HG03175 (cell line): ENCODE data around the gene HRK.

Experiments
- ATAC-seq: cut with Tn5 transposase; IDR thresholded peaks from one replicate; pipeline ENCODE4 v1.9.1; 2021; ENCODE audit warnings: mild to moderate bottlenecking, moderate library complexity; ENCODE audit not compliant: unreplicated experiment

Gene HRK

GRCh38 chr12:116870306-116870705 lies 10.9 kb downstream of the HRK start:
- ATAC-seq: no peak

DNA sequence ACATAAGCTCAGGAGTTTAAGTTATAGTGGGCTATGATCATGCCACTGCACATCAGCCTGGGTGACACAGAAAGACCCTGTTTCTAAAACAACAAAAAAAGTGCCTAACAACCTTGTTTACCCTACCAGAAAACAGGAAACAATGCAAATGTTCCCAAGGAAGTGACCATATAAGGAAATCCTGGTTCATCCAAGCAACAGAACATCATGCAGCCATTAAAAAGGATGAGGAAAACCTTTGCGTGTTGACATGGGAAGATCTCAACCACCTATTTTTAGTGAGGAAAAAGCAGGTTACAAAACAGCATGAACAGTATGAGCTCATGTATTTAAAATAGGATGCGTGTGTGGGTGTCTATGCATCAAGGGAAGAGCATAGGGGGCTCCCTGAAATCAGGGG lies 13.7 kb downstream of the HRK start:
- ATAC-seq: no peak

DNA sequence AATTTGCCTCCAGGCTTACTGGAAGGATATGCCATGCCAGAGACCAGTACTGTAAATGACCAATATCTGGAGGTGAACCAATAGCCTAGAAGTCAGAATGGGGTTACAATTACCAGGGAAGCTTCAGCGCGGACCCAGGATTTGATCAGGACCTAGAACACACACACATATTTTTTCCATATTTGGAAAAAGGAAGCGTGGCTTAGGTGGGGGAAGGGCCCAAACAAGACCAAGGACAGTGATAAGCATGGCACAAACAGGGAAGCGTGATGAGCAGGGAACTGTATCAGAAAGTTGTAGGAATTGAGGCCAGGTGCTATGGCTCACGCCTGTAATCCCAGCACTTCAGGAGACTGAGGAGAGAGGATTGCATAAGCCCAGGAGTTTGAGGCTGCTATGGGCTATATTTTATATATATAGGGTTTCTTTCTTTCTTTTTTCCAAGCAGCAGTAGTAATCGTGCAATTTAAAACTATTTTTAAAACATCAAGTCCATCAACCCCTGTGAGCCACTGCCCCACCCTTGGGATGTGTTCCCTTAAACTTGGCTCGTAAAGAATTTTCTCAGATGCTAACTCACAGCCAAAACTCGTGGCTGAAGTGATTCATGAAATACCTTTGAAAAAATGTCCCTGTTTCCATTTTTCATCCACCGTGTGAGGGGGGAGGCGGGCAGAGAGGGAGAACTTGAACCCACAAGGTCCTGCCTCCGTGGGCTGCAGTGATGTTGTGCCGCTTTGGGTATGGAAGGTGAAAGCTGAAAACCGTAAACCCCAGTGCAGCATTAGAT lies 16.7 kb downstream of the HRK start:
- no peak for ATAC-seq

GRCh38 chr12:116863275-116863767 lies 17.9 kb downstream of the HRK start:
- ATAC-seq: no peak

DNA sequence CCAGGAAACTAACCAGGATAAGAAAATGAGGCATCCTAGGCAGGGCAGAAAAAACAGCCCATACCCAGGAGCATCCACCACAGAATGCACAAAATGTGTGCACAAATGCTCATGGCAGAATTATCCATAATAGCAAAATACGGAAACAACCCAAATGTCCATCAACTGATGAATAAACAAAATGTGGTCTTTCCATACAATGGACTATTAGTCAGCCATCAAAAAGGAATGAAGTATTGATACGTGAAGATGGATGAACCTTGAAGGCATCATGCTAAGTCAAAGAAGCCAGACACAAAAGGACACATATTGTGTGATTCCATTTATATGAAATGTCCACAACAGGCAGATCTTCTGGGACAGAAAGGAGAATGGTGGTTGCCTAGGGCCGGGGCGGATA lies 19.1 kb downstream of the HRK start:
- ATAC-seq: no peak

GRCh38 chr12:116861320-116861719 lies 19.9 kb downstream of the HRK start:
- ATAC-seq: peak; percentile 84

DNA sequence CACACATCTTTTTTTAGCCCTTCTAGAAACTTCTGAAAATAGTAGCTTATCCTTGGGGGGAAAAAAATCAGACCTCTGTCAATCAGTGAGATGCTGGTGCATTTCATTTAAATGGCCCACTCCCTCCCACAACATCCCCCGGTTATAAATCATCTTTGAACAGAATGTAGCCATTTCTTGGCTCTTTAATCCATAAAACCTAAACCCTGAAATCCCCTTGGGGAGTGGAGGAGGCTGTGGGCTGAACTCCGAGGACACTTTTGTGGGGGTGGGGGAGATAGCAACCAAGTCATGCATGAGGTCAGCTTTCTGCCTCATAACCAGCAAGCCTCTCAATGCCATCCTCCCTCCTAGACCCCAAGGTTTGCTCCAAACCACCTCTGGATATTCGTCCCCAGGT lies 21.0 kb downstream of the HRK start:
- no peak for ATAC-seq

- ATAC-seq: no peak
These were observed 22.2 kb downstream of the HRK start for GRCh38 chr12:116859079-116859478.

GRCh38 chr12:116856729-116857128 lies 24.5 kb downstream of the HRK start:
- no peak for ATAC-seq

DNA sequence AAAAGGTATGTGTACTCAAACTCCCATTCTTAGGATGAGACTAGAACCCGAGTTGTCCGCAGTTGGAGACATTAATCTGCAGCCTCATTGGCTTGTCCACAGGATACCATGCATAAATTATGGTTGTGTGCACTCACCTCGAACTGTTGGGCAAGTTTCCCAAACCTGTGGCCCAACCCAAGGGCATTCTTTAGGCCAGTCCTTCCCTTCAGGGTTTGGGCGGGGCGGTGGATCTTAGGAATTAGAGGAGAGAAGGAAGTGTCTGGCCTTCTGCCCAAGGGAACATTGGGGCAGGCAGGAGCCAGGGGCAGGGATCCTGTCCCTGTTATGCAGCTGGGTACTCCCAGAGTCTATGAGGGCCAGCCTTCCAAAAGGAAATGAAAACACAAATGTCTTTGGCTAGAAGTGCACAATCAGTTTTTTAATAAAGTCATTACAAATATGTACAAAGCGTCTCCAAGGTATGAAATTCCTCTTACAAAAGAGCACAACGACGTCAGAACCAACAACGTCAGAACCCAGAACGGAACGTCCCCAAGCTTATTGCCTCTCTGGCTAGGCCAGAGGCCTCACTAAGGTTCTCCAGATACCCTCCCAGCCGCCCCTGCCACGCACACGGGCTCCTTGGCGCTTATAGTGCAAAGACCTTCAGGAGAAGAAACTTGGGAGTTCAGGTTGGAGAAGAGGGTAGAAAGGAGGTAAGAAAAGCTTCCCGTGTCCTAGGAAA lies 25.3 kb downstream of the HRK start:
- no peak for ATAC-seq

DNA sequence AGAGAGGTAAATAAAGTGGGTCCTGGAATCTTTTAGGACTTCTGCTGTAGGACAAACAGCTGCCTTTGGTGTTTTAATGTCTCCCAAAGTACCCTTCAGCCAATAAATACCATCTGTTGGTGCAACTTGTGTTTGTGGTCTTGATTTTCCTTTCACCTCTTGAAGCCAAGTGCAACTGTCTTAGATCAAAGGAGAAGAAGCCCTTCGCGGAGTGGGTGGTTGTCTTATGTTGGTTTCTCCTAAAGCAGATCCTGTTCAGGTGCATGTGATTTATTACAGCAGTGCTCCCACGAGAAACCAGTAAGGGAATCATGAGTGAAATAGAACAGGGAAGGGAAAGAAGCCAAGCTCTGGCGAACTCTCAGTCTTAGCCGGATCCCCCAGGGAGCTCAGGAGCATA lies 27.7 kb downstream of the HRK start:
- no peak for ATAC-seq

DNA sequence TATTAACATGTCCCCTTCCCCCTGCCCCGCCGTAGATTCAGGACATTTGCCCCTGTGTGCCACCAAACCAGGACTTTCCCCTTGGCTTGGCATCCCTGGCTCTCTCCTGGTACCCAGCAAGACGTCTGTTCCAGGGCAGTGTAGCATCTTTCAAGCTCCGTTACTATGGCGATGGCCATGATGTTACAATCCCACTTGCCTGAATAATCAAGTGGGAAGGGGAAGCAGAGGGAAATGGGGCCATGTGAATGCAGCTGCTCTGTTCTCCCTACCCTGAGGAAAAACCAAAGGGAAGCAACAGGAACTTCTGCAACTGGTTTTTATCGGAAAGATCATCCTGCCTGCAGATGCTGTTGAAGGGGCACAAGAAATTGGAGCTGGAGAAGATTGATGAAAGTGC lies 28.9 kb downstream of the HRK start:
- ATAC-seq: no peak

- ATAC-seq: no peak
These were observed 32.0 kb downstream of the HRK start for GRCh38 chr12:116849216-116849615.

GRCh38 chr12:116843085-116843484 lies 38.2 kb downstream of the HRK start:
- no peak for ATAC-seq

- no peak for ATAC-seq
These were observed 41.9 kb downstream of the HRK start for GRCh38 chr12:116839287-116839830.

GRCh38 chr12:116838365-116838764 lies 42.9 kb downstream of the HRK start:
- no peak for ATAC-seq

DNA sequence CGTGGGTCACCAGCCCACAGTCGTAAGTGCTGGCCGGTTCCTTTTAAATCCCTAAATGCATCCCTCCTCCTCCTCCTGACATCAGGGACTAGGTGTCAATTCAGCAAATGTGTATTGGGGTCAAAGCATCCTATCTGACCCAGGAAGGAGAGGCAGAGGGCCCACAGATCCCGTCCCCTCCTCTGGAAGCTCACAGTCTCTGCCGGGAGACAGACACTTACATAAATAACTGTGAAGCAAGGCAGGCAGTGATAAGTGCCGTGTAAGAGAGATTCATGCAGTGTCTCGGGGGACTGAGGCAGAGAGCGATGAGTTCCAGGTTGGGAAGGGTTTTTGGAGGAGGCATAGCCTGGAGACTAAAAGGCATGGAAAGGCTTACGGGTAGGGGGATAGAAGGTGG lies 44.1 kb downstream of the HRK start:
- ATAC-seq: no peak

DNA sequence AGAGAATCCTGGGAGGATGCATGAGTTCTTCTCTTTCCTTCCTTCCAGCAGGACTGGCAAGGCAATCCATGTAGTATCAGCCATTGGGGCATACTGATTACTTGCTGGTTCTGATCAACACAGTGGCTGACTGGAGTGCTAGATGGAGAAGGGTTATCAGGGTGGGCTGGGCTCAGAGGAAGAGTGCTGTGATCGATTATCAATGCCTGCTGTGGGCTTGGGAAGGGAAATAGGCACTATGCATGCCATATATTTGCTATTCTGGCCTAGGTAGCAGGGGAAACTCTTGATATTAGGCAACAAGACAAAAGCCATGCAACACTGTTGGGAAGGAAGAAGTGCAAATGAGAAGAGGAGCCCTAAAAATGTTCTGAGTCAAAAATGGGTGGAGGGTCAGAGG lies 45.8 kb downstream of the HRK start:
- ATAC-seq: no peak

DNA sequence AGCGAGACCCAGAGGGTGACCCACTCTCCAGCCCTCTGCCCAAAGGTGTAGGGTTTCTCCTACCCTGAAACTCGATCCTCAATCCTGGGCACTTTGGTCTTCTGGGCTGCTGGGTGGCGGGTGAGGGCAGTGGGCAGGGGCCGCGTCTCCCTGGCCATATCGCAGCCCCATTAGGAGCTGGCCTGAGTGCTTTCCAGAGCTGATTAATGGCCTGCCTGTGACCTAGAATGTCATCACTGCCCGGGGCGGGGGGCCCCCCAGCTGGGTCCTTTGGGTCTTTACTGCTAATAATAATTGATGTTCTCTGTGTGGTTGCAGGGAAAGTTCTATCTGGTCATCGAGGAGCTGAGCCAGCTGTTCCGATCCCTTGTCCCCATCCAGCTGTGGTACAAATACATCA lies 47.8 kb downstream of the HRK start:
- ATAC-seq: no peak

DNA sequence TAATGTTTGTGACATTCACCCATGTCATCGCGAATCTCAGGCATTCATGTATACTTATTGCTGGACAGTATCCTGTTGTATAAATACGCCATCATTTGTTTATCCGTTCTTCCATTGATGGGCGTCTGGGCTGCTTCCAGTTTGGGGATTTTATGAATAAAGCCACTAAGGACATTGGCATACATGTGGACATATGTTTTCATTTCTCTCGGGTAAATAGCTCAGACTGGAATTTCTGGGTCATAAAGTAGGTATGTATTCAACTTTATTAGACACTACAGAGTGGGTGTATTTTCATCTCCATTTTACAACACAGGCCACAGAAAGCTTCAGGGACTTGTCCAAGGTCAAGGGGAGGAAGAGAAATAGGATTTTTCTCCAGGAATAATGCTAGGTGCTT lies 48.9 kb downstream of the HRK start:
- no peak for ATAC-seq

DNA sequence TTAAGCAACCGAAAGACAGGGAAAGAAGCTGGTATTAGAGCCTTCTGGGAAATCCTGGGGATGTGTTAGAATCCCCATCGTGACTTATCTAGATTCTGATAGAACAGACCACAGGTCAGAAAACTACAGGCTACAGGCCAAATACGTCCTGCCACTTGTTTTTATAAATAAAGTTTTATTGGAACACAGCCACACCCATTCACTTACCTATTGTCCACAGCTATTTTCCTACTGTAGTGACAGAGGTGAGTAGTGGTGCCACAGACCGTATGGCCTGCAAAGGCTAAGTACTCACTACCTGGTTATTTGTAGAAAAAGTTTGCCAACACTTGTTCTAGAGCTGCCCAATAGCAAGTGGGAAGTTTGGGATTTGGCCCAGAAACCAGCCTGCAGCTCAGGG lies 53.8 kb downstream of the HRK start:
- no peak for ATAC-seq

DNA sequence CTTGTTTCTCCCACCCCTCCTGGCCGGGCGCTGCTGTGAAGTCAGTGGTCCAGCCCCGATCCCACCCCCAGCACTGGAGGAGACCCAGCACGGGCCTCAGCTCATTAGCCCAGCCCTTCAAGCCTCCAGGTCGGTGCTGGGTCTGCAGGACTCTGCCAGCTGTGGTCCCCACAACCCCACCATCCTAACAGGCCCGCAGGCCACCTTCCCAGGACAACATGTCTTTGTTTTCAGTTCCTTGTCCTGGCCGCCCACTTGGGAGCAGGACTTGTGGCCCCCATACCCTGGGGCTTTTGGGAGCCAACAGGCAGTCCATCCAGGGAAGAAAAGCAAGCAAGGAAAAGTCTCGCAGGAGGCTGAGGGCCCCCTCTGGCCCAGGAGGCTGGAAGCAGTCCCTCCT lies 60.0 kb downstream of the HRK start:
- no peak for ATAC-seq
